ENCODE results near the gene TNS3.

DNA sequence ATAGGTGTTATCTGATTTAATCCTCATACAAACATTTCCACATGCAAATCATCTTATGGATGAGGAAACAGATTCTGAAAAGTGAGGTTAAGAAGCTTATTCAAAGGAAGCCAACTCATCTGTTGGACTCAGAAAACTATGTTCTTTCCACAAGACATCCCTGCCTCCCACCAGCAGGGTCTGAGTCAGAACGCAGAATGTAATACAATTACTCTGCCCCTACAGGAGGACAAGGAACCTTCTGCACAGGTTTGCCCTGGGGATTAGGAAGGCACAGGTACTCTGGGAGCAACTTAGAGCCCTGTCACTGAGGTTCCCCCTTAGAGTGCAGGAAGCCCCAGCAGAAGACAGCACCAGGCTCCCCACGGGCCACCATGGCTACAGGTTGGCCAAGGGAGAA is 255.7 kb downstream of the TNS3 start:
- TF ChIP-seq, protein P1, sequence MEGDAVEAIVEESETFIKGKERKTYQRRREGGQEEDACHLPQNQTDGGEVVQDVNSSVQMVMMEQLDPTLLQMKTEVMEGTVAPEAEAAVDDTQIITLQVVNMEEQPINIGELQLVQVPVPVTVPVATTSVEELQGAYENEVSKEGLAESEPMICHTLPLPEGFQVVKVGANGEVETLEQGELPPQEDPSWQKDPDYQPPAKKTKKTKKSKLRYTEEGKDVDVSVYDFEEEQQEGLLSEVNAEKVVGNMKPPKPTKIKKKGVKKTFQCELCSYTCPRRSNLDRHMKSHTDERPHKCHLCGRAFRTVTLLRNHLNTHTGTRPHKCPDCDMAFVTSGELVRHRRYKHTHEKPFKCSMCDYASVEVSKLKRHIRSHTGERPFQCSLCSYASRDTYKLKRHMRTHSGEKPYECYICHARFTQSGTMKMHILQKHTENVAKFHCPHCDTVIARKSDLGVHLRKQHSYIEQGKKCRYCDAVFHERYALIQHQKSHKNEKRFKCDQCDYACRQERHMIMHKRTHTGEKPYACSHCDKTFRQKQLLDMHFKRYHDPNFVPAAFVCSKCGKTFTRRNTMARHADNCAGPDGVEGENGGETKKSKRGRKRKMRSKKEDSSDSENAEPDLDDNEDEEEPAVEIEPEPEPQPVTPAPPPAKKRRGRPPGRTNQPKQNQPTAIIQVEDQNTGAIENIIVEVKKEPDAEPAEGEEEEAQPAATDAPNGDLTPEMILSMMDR (conservative IDR thresholded peaks at IDR 0.05) = no peak
- TF ChIP-seq EZH2 (IDR thresholded peaks at IDR 0.05; ENCODE audit: low read depth) = no peak
